Cardiac fibroblast (primary cell): ENCODE data around the gene SLC17A5.
A peak's percentile ranks its signal among the peaks of the same experiment; 100 is the strongest.

Experiments
- DNase-seq, 2 donors: peaks; one replicate each; pipeline versions ENCODE4 v3.0.0 to v3.0.0-alpha.2; 2010; ENCODE audit warnings: low read depth in 2 of 2
- H3K4me3 ChIP-seq, 2 donors: replicated peaks in 1 of 2; 1 replicate in 1 of 2; 2 replicates in 1 of 2; pipeline ENCODE4 v1.5.1; 2011; ENCODE audit warnings: low read depth in 2 of 2, low read length in 2 of 2, mild to moderate bottlenecking in 2 of 2, moderate library complexity in 1 of 2
- TF ChIP-seq, protein P1 (sequence below): IDR thresholded peaks from one replicate; pipeline ENCODE4 v1.5.1; 2011; ENCODE audit warnings: low read depth, mild to moderate bottlenecking, low read length, inconsistent platforms

SLC17A5 gene

DNA sequence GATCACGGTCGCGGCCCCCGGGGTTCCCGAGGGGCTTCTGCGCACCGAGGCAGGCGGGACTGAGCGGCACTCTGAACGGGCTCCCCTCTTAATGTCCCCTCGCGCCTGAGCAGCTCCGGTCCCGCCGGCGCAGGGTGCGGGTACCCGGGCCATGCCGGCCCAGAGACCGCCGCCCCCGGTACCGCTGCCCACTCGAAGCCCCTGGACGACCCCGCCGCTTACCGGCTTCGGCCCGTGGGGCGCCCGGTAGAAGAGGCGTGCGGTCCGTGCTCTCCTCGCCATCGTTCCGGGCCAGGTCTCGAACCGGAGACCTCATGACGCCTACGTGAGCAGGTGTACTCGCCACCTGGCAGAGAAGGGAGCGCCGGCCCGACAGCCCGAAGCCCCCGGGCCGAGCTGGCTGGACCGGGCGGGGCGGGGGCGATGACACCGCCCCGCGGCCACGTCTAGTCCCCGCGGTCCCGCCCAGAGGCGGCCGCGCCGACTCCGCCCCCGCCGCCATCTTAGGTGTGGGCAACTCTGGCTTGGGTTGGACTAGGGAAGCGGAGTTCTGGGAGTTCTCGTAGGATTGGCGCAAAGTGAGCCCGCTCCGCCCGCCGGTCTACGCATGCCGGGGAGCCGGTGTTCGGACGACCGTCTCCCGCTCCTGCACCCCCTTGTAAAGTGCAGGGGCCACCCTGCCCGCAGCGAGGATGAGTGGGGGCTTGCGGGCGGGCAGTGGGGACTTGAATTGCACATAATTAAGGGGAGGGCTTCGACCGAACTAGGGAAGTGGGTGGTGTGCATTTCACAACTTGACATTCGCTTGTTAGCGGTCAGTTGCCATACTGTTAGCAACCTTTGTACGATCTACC lies at the start of gene SLC17A5:
Gene SLC17A5, minus strand, starts transcription at position 422 of the 854 bp plus-strand sequence. Its CDS starts 106 bp downstream, at position 316.
- TF ChIP-seq, protein P1, sequence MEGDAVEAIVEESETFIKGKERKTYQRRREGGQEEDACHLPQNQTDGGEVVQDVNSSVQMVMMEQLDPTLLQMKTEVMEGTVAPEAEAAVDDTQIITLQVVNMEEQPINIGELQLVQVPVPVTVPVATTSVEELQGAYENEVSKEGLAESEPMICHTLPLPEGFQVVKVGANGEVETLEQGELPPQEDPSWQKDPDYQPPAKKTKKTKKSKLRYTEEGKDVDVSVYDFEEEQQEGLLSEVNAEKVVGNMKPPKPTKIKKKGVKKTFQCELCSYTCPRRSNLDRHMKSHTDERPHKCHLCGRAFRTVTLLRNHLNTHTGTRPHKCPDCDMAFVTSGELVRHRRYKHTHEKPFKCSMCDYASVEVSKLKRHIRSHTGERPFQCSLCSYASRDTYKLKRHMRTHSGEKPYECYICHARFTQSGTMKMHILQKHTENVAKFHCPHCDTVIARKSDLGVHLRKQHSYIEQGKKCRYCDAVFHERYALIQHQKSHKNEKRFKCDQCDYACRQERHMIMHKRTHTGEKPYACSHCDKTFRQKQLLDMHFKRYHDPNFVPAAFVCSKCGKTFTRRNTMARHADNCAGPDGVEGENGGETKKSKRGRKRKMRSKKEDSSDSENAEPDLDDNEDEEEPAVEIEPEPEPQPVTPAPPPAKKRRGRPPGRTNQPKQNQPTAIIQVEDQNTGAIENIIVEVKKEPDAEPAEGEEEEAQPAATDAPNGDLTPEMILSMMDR: no peak
- peak within 1 kb of the TSS; percentile 95 to 99 for H3K4me3 ChIP-seq
- peak; percentile 94 to 96 for DNase-seq

DNA sequence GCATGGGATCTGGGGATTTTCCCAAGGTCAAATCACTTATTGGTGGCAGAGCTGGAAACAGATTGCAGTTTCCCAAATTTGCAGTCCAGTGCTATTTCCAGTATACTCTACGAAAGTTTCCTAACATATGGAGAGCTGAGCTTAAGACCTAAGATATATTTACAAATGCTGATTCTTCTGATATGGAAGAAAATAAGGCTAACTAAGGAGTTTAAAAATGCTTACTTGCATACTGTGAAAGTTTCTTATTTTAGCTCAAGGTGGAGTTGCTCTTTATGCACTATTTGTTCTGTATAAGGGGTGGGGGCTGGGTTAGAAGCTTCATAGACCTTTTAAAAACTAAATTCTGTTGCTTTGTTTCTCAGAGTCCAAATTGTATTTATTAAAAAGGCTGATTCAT lies 49.7 kb upstream of the SLC17A5 start:
- no peak for DNase-seq
- no peak overlapping the region for H3K4me3 ChIP-seq
- TF ChIP-seq, protein P1: no peak

- TF ChIP-seq, protein P1: no peak
- H3K4me3 ChIP-seq: no peak overlapping the region
- DNase-seq: no peak
These were observed 48.7 kb upstream of the SLC17A5 start for GRCh38 chr6:73702444-73702843.

DNA sequence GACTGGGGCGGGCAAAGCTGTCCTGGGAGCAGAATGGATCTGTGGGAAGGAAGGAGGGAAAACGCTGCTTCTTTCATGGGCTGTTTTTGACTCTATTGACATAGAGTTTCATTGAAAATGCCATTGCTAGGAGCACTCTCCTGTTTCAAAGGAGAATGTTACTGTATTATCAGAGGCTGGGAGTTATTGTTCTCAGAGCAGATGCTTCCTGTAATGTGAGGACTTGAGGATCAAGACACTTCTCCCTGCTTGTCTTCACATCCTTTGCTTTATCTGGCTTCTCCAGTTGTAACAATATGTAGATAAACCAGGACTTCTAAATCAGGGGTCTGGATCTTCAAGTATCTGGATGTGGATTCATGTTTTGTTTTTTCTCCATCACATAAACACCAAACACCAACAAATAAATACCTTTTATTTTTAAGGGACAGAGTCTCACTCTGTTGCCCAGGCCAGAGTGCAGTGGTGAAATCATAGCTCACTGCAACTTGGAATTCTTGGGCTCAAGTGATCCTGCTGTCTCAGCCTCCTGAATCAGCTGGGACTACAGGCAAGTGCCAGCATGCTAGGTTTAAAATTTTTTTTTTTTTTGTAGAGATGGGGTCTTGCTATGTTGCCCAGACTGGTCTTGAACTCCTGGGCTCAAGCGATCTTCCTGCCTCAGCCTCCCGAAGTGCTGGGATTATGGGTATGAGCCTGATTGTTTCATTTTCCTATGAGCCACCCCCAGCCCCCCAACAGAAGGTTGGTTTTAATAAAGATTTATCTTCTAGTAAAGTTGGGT lies 46.1 kb upstream of the SLC17A5 start:
- peak; percentile 21 to 35 for DNase-seq
- H3K4me3 ChIP-seq: no peak overlapping the region
- TF ChIP-seq, protein P1: no peak

- no peak for DNase-seq
- H3K4me3 ChIP-seq: peak overlapping the region; percentile 51 to 61
- TF ChIP-seq, protein P1: no peak
These were observed 43.3 kb upstream of the SLC17A5 start for GRCh38 chr6:73696966-73697655.

DNA sequence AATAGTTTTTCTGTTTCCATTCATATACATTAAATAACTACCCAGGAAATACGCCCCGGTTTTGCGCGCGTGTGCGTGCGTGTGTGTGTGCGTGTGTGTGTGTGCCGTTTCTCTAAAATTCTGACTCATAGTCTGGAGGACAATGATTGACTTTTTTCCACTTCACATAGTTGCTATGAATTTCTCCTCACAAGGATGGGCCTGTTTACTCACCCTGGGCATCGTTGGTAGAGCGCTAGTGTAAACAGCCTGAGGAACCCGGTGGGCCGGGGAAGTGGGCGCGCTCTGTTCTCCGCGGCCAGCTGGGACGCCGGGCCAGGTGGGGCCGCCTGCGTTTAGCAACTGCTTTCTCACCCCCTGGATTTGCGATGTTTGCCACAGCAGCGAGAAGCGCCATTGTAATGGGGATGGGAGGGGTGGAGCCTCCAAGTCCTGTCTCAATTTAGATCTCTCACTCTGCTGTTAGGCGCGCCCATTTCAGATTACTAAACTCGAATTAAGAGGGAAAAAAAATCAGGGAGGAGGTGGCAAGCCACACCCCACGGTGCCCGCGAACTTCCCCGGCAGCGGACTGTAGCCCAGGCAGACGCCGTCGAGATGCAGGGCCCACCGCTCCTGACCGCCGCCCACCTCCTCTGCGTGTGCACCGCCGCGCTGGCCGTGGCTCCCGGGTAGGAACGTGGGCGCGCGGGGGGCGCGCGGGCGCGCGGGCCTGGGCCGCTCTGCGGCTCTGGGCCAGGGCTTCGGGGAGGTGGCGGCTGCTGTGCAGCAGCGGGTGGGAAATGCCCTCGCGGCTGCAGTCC lies 42.0 kb upstream of the SLC17A5 start, which contains the start of gene CD109:
Gene CD109, plus strand, starts transcription at position 585 of the 803 bp plus-strand sequence. Its CDS starts 13 bp downstream, at position 598.
- DNase-seq: peak; percentile 81 to 83

More for the DNA sequence above, 42.0 kb upstream of the SLC17A5 start, which contains the start of gene CD109:
- H3K4me3 ChIP-seq: peak within 1 kb of the TSS; percentile 51 to 61
- TF ChIP-seq, protein P1: no peak
